ENCODE results near the gene FOXRED2. TPM values are rescaled to one million over a fixed set of nuclear protein-coding genes. Genes with fewer than 3 reads are reported as not detected.
A peak's percentile ranks its signal among the peaks of the same experiment; 100 is the strongest.

Gene FOXRED2
- total and polyA plus RNA-seq, 2 of the 8 experiments (the other 6 are each of a cell fraction or from before 2014, with no cell fraction given): 11.5 to 27.8 TPM

DNA sequence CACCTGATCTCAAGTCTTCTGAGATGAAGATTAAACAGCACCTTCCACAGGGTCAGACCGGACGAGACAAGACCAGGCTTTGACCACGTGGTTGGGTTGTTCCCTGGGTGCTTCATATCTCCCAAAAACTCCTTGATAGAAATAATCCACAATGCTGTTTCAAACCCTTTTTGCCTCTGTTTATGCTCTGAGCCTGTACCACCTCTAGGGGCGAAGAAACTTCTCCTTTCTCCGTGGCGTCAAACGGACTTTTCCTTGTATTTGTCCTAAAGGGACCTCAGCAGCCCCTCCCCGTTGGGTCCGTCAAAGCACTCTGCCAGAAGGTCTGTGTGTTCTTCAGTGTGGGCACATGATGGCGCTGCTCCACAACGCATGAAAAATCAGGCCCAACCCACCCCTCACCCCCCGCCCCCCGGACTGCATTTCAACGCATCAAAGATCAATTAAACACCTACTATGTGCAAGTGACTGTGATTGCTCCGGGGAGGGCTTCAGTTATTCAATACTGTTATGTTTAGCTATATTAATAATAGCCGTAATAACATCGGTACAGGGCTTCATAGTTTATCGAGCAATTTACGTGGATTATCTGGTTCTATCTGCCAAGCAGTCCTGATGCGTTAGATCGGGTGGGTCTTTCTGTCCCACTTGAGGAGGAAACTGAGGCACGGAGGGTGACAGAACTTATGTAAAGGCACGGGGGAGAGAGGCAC, 39.4 kb upstream of the FOXRED2 start:
- Histone ChIP-seq H3K9me3 (ENCODE audit: insufficient read depth in 2 of 2, low read depth in 1 of 2, low read length in 1 of 2) (no peaks in the 10 kb centered on the region), H3K18ac (ENCODE audit: extremely low read depth, low read length) (no peak overlapping the region), H2AK5ac (ENCODE audit: low read depth, low read length) (no peak overlapping the region), H2BK12ac (ENCODE audit: low read depth, low read length) (no peak overlapping the region), H3K4me1 (replicated peaks in 1 of 4; ENCODE audit: control insufficient read depth in 3 of 4, insufficient read depth in 4 of 4, low read length in 3 of 4) (peaks cover 0 to 12% (median 3%) of the 10 kb centered on the region in 4 experiments; a peak in 4 of 7 replicates), H3K79me1 (ENCODE audit: low read depth, low read length) (no peaks in the 10 kb centered on the region), H4K91ac (replicated peaks; ENCODE audit: insufficient read length, low read length) (no peak overlapping the region), H3K23me2 (ENCODE audit: low read depth, low read length) (no peaks in the 10 kb centered on the region; the same call in 1 of the 2 replicates), H2BK20ac (ENCODE audit: low read length) (no peak overlapping the region), H2BK120ac (replicated peaks; ENCODE audit: low read depth, low read length) (no peak overlapping the region), H2AFZ (ENCODE audit: low read length) (peak overlapping the region; percentile 86; the same call in 1 of the 2 replicates), H3K79me2 (ENCODE audit: control insufficient read depth in 1 of 2, insufficient read depth in 2 of 2, low read length in 2 of 2) (no peaks in the 10 kb centered on the region), H4K20me1 (replicated peaks in 1 of 2; ENCODE audit: control insufficient read depth in 1 of 2, insufficient read depth in 2 of 2, low read length in 2 of 2) (no peaks in the 10 kb centered on the region), H3K4ac (replicated peaks; ENCODE audit: insufficient read length, low read depth, low read length) (no peak overlapping the region), H3K9ac (replicated peaks in 1 of 4; ENCODE audit: extremely low read depth in 1 of 4, low read depth in 3 of 4, low read length in 3 of 4) (no peak overlapping the region), H3K4me3 (ENCODE audit: extremely low read depth in 1 of 4, insufficient read depth in 2 of 4, low read depth in 3 of 4, low read length in 4 of 4) (peak overlapping the region in 1 of 4 experiments; percentile 18; a peak in 2 of 8 replicates), H3K14ac (ENCODE audit: insufficient read length) (no peak overlapping the region), H3K4me2 (ENCODE audit: insufficient read depth in 1 of 2, low read depth in 2 of 2, low read length in 2 of 2) (peak overlapping the region in 1 of 2 experiments; percentile 61; a peak in 2 of 4 replicates), H3K56ac (replicated peaks; ENCODE audit: insufficient read length, low read depth, low read length) (no peak overlapping the region), H3K36me3 (ENCODE audit: control insufficient read depth in 2 of 4, insufficient read depth in 4 of 4, low read length in 3 of 4) (no peaks in the 10 kb centered on the region), H2BK5ac (ENCODE audit: low read depth, low read length) (no peak overlapping the region), H3K23ac (ENCODE audit: insufficient read length) (no peak overlapping the region), H3K27ac (ENCODE audit: low read depth, low read length) (no peak overlapping the region), H4K8ac (ENCODE audit: extremely low read depth, insufficient read depth, low read length) (no peak overlapping the region), H2BK15ac (ENCODE audit: low read length) (peak overlapping the region; percentile 93; the same call in 1 of the 2 replicates), H3K27me3 (replicated peaks in 1 of 4; ENCODE audit: control insufficient read depth in 3 of 4, extremely low read depth in 1 of 4, insufficient read depth in 3 of 4, low read length in 3 of 4) (no peaks in the 10 kb centered on the region; a peak in 2 of 7 replicates), H4K5ac (ENCODE audit: insufficient read length, low read depth, low read length) (no peak overlapping the region)
- FAIRE-seq: peak; percentile 93
- 44% methylated on average over 23 of the region's 23 CpGs; no CpG with 5 or more reads in 1 of the 2 experiments for WGBS, 2 experiments (ENCODE audit: extremely low coverage in 1 of 2, insufficient coverage in 1 of 2, insufficient read length in 1 of 2, insufficient replicate concordance in 2 of 2, low coverage in 1 of 2, low lambda C conversion rate in 2 of 2, missing lambda C conversion rate in 1 of 2)
- DNase-seq (ENCODE audit: low read depth in 1 of 2, low spot score in 2 of 2): peak; percentile 51 to 65
- ChIA-PET POLR2A (ENCODE audit: partially characterized antibody) (no interaction called here), CTCF (ENCODE audit: partially characterized antibody) (interaction anchor here (0.6 to 5.4 kb wide), 27 partner anchors 9 to 474 kb away, joined by 3 to 43 read pairs (median 5); no protein-coding TSS in a partner anchor)
- TF ChIP-seq, protein P1, sequence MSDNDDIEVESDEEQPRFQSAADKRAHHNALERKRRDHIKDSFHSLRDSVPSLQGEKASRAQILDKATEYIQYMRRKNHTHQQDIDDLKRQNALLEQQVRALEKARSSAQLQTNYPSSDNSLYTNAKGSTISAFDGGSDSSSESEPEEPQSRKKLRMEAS (IDR thresholded peaks at IDR 0.05): peak; percentile 71; the same call in 1 of the 2 replicates
- TF ChIP-seq SIN3A (conservative IDR thresholded peaks at IDR 0.05 in 1 of 2, IDR thresholded peaks at IDR 0.05 in 1 of 2; ENCODE audit: low read depth in 1 of 2, low read length in 2 of 2) (no peak), RBBP5 (IDR thresholded peaks at IDR 0.05; ENCODE audit: borderline replicate concordance, low read depth, low read length) (no peak), POLR2AphosphoS5 (IDR thresholded peaks at IDR 0.05; ENCODE audit: low read depth, low read length) (no peak)
- TF ChIP-seq, protein P2, sequence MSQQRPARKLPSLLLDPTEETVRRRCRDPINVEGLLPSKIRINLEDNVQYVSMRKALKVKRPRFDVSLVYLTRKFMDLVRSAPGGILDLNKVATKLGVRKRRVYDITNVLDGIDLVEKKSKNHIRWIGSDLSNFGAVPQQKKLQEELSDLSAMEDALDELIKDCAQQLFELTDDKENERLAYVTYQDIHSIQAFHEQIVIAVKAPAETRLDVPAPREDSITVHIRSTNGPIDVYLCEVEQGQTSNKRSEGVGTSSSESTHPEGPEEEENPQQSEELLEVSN (IDR thresholded peaks at IDR 0.05): peak; percentile 39; the same call in 1 of the 2 replicates
- TF ChIP-seq, protein P3, sequence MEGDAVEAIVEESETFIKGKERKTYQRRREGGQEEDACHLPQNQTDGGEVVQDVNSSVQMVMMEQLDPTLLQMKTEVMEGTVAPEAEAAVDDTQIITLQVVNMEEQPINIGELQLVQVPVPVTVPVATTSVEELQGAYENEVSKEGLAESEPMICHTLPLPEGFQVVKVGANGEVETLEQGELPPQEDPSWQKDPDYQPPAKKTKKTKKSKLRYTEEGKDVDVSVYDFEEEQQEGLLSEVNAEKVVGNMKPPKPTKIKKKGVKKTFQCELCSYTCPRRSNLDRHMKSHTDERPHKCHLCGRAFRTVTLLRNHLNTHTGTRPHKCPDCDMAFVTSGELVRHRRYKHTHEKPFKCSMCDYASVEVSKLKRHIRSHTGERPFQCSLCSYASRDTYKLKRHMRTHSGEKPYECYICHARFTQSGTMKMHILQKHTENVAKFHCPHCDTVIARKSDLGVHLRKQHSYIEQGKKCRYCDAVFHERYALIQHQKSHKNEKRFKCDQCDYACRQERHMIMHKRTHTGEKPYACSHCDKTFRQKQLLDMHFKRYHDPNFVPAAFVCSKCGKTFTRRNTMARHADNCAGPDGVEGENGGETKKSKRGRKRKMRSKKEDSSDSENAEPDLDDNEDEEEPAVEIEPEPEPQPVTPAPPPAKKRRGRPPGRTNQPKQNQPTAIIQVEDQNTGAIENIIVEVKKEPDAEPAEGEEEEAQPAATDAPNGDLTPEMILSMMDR (IDR thresholded peaks at IDR 0.05; ENCODE audit: control extremely low read depth in 1 of 3, insufficient read depth in 1 of 3, low read depth in 1 of 3, low read length in 3 of 3): peak; percentile 78 to 89 (median 81)
